ENCODE measurements around the gene ELMOD3.

GRCh38 chr2:85400023-85400422 is 45.5 kb downstream of the ELMOD3 start:
- TF ChIP-seq EZH2 (IDR thresholded peaks at IDR 0.05; ENCODE audit: low read length) (no peak), CTCF (optimal IDR thresholded peaks at IDR 0.05 in 1 of 3, IDR thresholded peaks at IDR 0.05 in 1 of 3, conservative IDR thresholded peaks at IDR 0.05 in 1 of 3; ENCODE audit: extremely low read depth in 1 of 3, insufficient read depth in 2 of 3, low read length in 3 of 3) (no peak)

Data from keratinocyte (primary cell).